Testis (tissue), 3 donors: ENCODE results near the gene MC1R. TPM values are rescaled to one million over a fixed set of nuclear protein-coding genes. Genes with fewer than 3 reads are reported as not detected.
A peak's percentile ranks its signal among the peaks of the same experiment; 100 is the strongest.

ENCODE experiments used
- DNase-seq: peaks from one replicate; pipeline ENCODE4 v3.0.0-alpha.2; 2019
- H3K27ac ChIP-seq, 2 donors: fragments of 200-600 bp; sonication (generic); one replicate each; pipeline ENCODE4 v1.5.1; 2019
- H3K27me3 ChIP-seq: fragments of 200-600 bp; sonication (generic); one replicate; pipeline ENCODE4 v1.5.1; 2019
- H3K36me3 ChIP-seq: fragments of 200-600 bp; sonication (generic); one replicate; pipeline ENCODE4 v1.5.1; 2017; ENCODE audit warnings: low read depth; ENCODE audit errors: missing control alignments
- H3K4me1 ChIP-seq: fragments of 200-600 bp; sonication (generic); one replicate; pipeline ENCODE4 v1.5.1; 2019
- H3K4me3 ChIP-seq, 2 donors: fragments of 200-600 bp; sonication (generic); one replicate each; pipeline ENCODE4 v1.5.1; 2017 to 2019
- H3K9me3 ChIP-seq: fragments of 200-600 bp; sonication (generic); one replicate; pipeline ENCODE4 v1.5.1; 2017
- CTCF ChIP-seq, 3 experiments: fragments of 450-650 bp in 2 of 3; fragments of 200-600 bp in 1 of 3; sonication (generic) in 1 of 3; IDR thresholded peaks; one replicate each; pipeline ENCODE4 v1.5.1; 2016 to 2019; ENCODE audit warnings: antibody characterized with exemption in 3 of 3, mild to moderate bottlenecking in 2 of 3, moderate library complexity in 1 of 3
- POLR2A ChIP-seq: fragments of 450-650 bp; IDR thresholded peaks from one replicate; pipeline ENCODE4 v1.6.1; 2017; ENCODE audit warnings: antibody characterized with exemption, mild to moderate bottlenecking, moderate library complexity
- WGBS, 2 donors: methylation state at CpG; one replicate each; pipeline ENCODE4 v1.1.5; 2018; 5-methylcytosine and 5-hydroxymethylcytosine counted together
- intact Hi-C: fragments of 100-400 bp; cut with DNase I; formaldehyde crosslinking; loops from one replicate; pipeline ENCODE4 v1.15.1; 2023; ENCODE audit warnings: low total_unique reads
- polyA plus RNA-seq: library from polyadenylated mRNA; stranded (reverse); fragments of 350-450 nt; fragmentation: Illumina TruSeq; extraction: RNeasy Lipid Tissue Mini Kit (QIAGEN cat#74804); gene quantifications from one replicate; pipeline ENCODE4 v1.2.3, GENCODE V29; 2014; ENCODE audit warnings: low read depth, low replicate concordance; ENCODE audit not compliant: insufficient read depth
- total RNA-seq, 2 donors: library from RNA; depleted of rRNA; stranded (reverse); fragments of >200 nt; gene quantifications; one replicate each; pipeline ENCODE4 v1.2.3, GENCODE V29; 2016

MC1R gene
- total and polyA plus RNA-seq, 3 donors from 2014 or later, result 30.1 to 53.7 (median 40.0) TPM

- H3K27ac ChIP-seq, result peak overlapping the region; percentile 31 to 62
- DNase-seq, result peak; percentile 92
- TF ChIP-seq CTCF (IDR thresholded peaks at IDR 0.05) (peak; percentile 83 to 96 (median 89)), POLR2A (no peak)
- H3K4me1 ChIP-seq, result peaks cover 7% of the 10 kb centered on the region
- no peak overlapping the region for H3K4me3 ChIP-seq
- H3K27me3 ChIP-seq, result no peaks in the 10 kb centered on the region
- intact Hi-C loops, result no loop called here
- H3K36me3 ChIP-seq, result no peaks in the 10 kb centered on the region
- no peaks in the 10 kb centered on the region for H3K9me3 ChIP-seq
- 41 to 49% methylated on average over 43 to 47 of the region's 47 CpGs for WGBS, 2 donors
These were observed 8.6 kb upstream of the MC1R start for GRCh38 chr16:89909777-89910716.

- peaks cover 7% of the 10 kb centered on the region for H3K4me1 ChIP-seq
- H3K27ac ChIP-seq, result peak overlapping the region in 1 of 2 donors; percentile 62
- no peak overlapping the region for H3K4me3 ChIP-seq
- no peak for DNase-seq
- H3K9me3 ChIP-seq, result no peaks in the 10 kb centered on the region
- no peaks in the 10 kb centered on the region for H3K27me3 ChIP-seq
- 91 to 92% methylated on average over 26 to 27 of the region's 27 CpGs for WGBS, 2 donors
- TF ChIP-seq POLR2A, result no peak
- TF ChIP-seq CTCF (IDR thresholded peaks at IDR 0.05), result no peak
- intact Hi-C loops, result no loop called here
- no peaks in the 10 kb centered on the region for H3K36me3 ChIP-seq
These were observed 7.8 kb upstream of the MC1R start for GRCh38 chr16:89910717-89911354.

- DNase-seq, result no peak
These were observed 7.3 kb upstream of the MC1R start for GRCh38 chr16:89911375-89911774.

GRCh38 chr16:89912143-89912542 is 6.5 kb upstream of the MC1R start:
- TF ChIP-seq CTCF (IDR thresholded peaks at IDR 0.05) (no peak), POLR2A (no peak)
- H3K27ac ChIP-seq, result no peak overlapping the region
- no peak for DNase-seq
- H3K9me3 ChIP-seq, result no peaks in the 10 kb centered on the region
- peaks cover 7% of the 10 kb centered on the region for H3K4me1 ChIP-seq
- intact Hi-C loops, result no loop called here
- H3K36me3 ChIP-seq, result no peaks in the 10 kb centered on the region
- WGBS, 2 donors, result 81 to 86% methylated on average over 6 to 13 of the region's 13 CpGs
- no peaks in the 10 kb centered on the region for H3K27me3 ChIP-seq
- H3K4me3 ChIP-seq, result no peak overlapping the region

More at GRCh38 chr16:89911375-89911774, 7.3 kb upstream of the MC1R start:
- Histone ChIP-seq H3K4me1 (peaks cover 7% of the 10 kb centered on the region), H3K27me3 (no peaks in the 10 kb centered on the region), H3K9me3 (no peaks in the 10 kb centered on the region), H3K4me3 (no peak overlapping the region), H3K36me3 (no peaks in the 10 kb centered on the region), H3K27ac (no peak overlapping the region)
- 87 to 91% methylated on average over 13 to 14 of the region's 14 CpGs for WGBS, 2 donors
- intact Hi-C loops, result no loop called here
- TF ChIP-seq POLR2A (no peak), CTCF (IDR thresholded peaks at IDR 0.05) (no peak)
